Left hindlimb (tissue), 1 donor: ENCODE data around the gene RPS18.
"Not testable (repeated sequence)": the region's sequence is repeated elsewhere in the genome, so short reads cannot be mapped to it uniquely, and the experiment has no call there.

Experiments used
- DNase-seq: peaks from one replicate; pipeline ENCODE4 v3.0.0-alpha.2; 2018

RPS18 gene

GRCh38 chr6:33273129-33273923 is 1.5 kb downstream of the RPS18 start:
- DNase-seq, result no peak

- no peak for DNase-seq
These were observed 2.3 kb downstream of the RPS18 start for GRCh38 chr6:33273924-33274902.

GRCh38 chr6:33275795-33276580 is 4.1 kb downstream of the RPS18 start:
- DNase-seq, result not testable (repeated sequence)

- DNase-seq, result no peak
These were observed 4.6 kb downstream of the RPS18 start for GRCh38 chr6:33276581-33276863.

GRCh38 chr6:33276864-33277662 is 5.2 kb downstream of the RPS18 start, which contains the start of gene B3GALT4:
Gene B3GALT4 (plus strand): TSS chr6:33277123. CDS start chr6:33277420, 297 bp downstream.
- DNase-seq, result peak; percentile 84

GRCh38 chr6:33277663-33278391 is 6.0 kb downstream of the RPS18 start:
- no peak for DNase-seq

GRCh38 chr6:33278392-33278741 is 6.5 kb downstream of the RPS18 start:
- no peak for DNase-seq

- DNase-seq, result no peak
These were observed 6.9 kb downstream of the RPS18 start for GRCh38 chr6:33278810-33279209.

- no peak for DNase-seq
These were observed 7.4 kb downstream of the RPS18 start for GRCh38 chr6:33279257-33279695.

GRCh38 chr6:33279971-33280511 is 8.2 kb downstream of the RPS18 start:
- no peak for DNase-seq

- no peak for DNase-seq
These were observed 8.7 kb downstream of the RPS18 start for GRCh38 chr6:33280539-33280938.

- not testable (repeated sequence) for DNase-seq
These were observed 13.3 kb downstream of the RPS18 start for GRCh38 chr6:33285214-33285613.

GRCh38 chr6:33286946-33287914 is 15.4 kb downstream of the RPS18 start:
- no peak for DNase-seq

GRCh38 chr6:33288141-33288920 is 16.5 kb downstream of the RPS18 start:
- no peak for DNase-seq

- DNase-seq, result peak; percentile 92
These were observed 17.3 kb downstream of the RPS18 start, which contains the start of the genes PFDN6 and WDR46 for GRCh38 chr6:33288921-33289783. Gene PFDN6 (plus strand): TSS chr6:33289601. CDS start chr6:33289857, 256 bp downstream. Gene WDR46 (minus strand): TSS chr6:33289239. CDS start chr6:33289170, 69 bp downstream.

- no peak for DNase-seq
These were observed 18.0 kb downstream of the RPS18 start for GRCh38 chr6:33289784-33290315.

GRCh38 chr6:33290459-33290858 is 18.6 kb downstream of the RPS18 start:
- no peak for DNase-seq
